K562 (cell line): ENCODE measurements around the gene INTS6L. TPM values are rescaled to one million over a fixed set of nuclear protein-coding genes. Genes with fewer than 3 reads are reported as not detected.

ENCODE experiments used
- ARNT ChIP-seq, 2 experiments: fragments of 450-650 bp; IDR thresholded peaks; 2 replicates each; pipeline ENCODE4 v1.6.1; 2016; ENCODE audit warnings: mild to moderate bottlenecking in 1 of 2
- CBFA2T3 ChIP-seq: fragments of 450-650 bp; IDR thresholded peaks from 2 replicates; pipeline ENCODE4 v1.6.1; 2017
- CCAR2 ChIP-seq: fragments of 200-400 bp; formaldehyde crosslinking; IDR thresholded peaks from 2 replicates; pipeline ENCODE4 v1.6.1; 2017; ENCODE audit warnings: mild to moderate bottlenecking, low read depth, low read length
- DPF2 ChIP-seq: fragments of 450-650 bp; IDR thresholded peaks from 2 replicates; pipeline ENCODE4 v1.6.1; 2016
- EP400 ChIP-seq: fragments of 450-650 bp; IDR thresholded peaks from 2 replicates; pipeline ENCODE4 v1.6.1; 2017; ENCODE audit warnings: antibody characterized with exemption, mild to moderate bottlenecking, moderate library complexity
- GATA2 ChIP-seq: sonication (generic); formaldehyde crosslinking; IDR thresholded peaks from 2 replicates; pipeline ENCODE4 v1.4.0; 2020; ENCODE audit warnings: mild to moderate bottlenecking, missing genetic modification reagents
- L3MBTL2 ChIP-seq: fragments of 450-650 bp; IDR thresholded peaks from 2 replicates; pipeline ENCODE4 v1.6.1; 2016; ENCODE audit warnings: mild to moderate bottlenecking, moderate library complexity
- MGA ChIP-seq: fragments of 450-650 bp; IDR thresholded peaks from 2 replicates; pipeline ENCODE4 v1.6.1; 2016; ENCODE audit warnings: mild to moderate bottlenecking, moderate library complexity
- PHTF2 ChIP-seq: fragments of 250-450 bp; sonication (Bioruptor Pico); IDR thresholded peaks from 2 replicates; pipeline ENCODE4 v1.5.0; 2021; ENCODE audit warnings: mild to moderate bottlenecking
- PKNOX1 ChIP-seq: fragments of 450-650 bp; IDR thresholded peaks from 2 replicates; pipeline ENCODE4 v1.6.1; 2016
- TEAD1 ChIP-seq, 2 experiments: fragments of 450-650 bp in 1 of 2; sonication (generic) in 1 of 2; formaldehyde crosslinking; IDR thresholded peaks; 2 replicates each; pipeline versions ENCODE4 v1.4.0 to v1.8.0; 2020 to 2022; ENCODE audit warnings: mild to moderate bottlenecking in 2 of 2, missing genetic modification reagents in 1 of 2
- polyA plus RNA-seq, 8 experiments: library from polyadenylated mRNA; depleted of rRNA in 4 of 8; stranded (reverse) in 5 of 8; unstranded in 3 of 8; fragments of >200 nt; fragmentation: Nextera tagmentation in 2 of 8; fragmentation: Illumina TruSeq in 1 of 8; extraction: Ambion mirVana in 2 of 8; extraction: Trizol in 1 of 8; gene quantifications; 2 replicates each; pipeline versions ENCODE4 v1.2.1 to v1.2.3, GENCODE V29; 2011 to 2014; ENCODE audit warnings: inconsistent platforms in 1 of 8, missing spikeins in 1 of 8
- total RNA-seq, 7 experiments: library from RNA; depleted of rRNA in 6 of 7; stranded (reverse); fragments of >200 nt in 6 of 7; fragmentation: Illumina TruSeq in 2 of 7; extraction: Trizol in 2 of 7; gene quantifications; 2 replicates each; pipeline versions ENCODE4 v1.2.1 to v1.2.3, GENCODE V29; 2011 to 2021; ENCODE audit warnings: low replicate concordance in 1 of 7
- TF ChIP-seq, protein P1 (sequence below): fragments of 200-800 bp; sonication (Bioruptor generic); IDR thresholded peaks from 2 replicates; pipeline ENCODE4 v1.6.1; 2016; ENCODE audit warnings: missing genetic modification characterization, missing compliant biosample characterization

Gene INTS6L
- total and polyA plus RNA-seq, 9 of the 15 experiments (the other 6 are each of a cell fraction or from before 2014, with no cell fraction given) = 6.1 to 44.9 (median 21.9) TPM

- TF ChIP-seq MGA (no peak), CCAR2 (no peak), PKNOX1 (peak; percentile 91), TEAD1 (CRISPR knock-in tag; IDR thresholded peaks at IDR 0.05) (0 out of 4 replicates have a peak, but pooled peaks of 1 of the 2 experiments have one; percentile 49), ARNT (IDR thresholded peaks at IDR 0.05) (0 out of 4 replicates have a peak, but pooled peaks of 1 of the 2 experiments have one; percentile 45), PHTF2 (no peak), GATA2 (peak; percentile 64), L3MBTL2 (peak; percentile 29; the same call in 1 of the 2 replicates), EP400 (peak; percentile 39), DPF2 (peak; percentile 87), CBFA2T3 (peak; percentile 90)
- TF ChIP-seq, protein P1, sequence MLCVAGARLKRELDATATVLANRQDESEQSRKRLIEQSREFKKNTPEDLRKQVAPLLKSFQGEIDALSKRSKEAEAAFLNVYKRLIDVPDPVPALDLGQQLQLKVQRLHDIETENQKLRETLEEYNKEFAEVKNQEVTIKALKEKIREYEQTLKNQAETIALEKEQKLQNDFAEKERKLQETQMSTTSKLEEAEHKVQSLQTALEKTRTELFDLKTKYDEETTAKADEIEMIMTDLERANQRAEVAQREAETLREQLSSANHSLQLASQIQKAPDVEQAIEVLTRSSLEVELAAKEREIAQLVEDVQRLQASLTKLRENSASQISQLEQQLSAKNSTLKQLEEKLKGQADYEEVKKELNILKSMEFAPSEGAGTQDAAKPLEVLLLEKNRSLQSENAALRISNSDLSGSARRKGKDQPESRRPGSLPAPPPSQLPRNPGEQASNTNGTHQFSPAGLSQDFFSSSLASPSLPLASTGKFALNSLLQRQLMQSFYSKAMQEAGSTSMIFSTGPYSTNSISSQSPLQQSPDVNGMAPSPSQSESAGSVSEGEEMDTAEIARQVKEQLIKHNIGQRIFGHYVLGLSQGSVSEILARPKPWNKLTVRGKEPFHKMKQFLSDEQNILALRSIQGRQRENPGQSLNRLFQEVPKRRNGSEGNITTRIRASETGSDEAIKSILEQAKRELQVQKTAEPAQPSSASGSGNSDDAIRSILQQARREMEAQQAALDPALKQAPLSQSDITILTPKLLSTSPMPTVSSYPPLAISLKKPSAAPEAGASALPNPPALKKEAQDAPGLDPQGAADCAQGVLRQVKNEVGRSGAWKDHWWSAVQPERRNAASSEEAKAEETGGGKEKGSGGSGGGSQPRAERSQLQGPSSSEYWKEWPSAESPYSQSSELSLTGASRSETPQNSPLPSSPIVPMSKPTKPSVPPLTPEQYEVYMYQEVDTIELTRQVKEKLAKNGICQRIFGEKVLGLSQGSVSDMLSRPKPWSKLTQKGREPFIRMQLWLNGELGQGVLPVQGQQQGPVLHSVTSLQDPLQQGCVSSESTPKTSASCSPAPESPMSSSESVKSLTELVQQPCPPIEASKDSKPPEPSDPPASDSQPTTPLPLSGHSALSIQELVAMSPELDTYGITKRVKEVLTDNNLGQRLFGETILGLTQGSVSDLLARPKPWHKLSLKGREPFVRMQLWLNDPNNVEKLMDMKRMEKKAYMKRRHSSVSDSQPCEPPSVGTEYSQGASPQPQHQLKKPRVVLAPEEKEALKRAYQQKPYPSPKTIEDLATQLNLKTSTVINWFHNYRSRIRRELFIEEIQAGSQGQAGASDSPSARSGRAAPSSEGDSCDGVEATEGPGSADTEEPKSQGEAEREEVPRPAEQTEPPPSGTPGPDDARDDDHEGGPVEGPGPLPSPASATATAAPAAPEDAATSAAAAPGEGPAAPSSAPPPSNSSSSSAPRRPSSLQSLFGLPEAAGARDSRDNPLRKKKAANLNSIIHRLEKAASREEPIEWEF (CRISPR knock-in tag) = peak; percentile 72; the same call in 1 of the 2 replicates
Observed at GRCh38 chrX:135522132-135522530, 1.7 kb downstream of the INTS6L start (continued).
